ENCODE results near the gene FAT3. TPM values are rescaled to one million over a fixed set of nuclear protein-coding genes. Genes with fewer than 3 reads are reported as not detected.
A peak's percentile ranks its signal among the peaks of the same experiment; 100 is the strongest.

FAT3 gene
- total RNA-seq, result under 1 TPM; 0.06 to 0.73 TPM
- long read RNA-seq, result 0 reads

DNA sequence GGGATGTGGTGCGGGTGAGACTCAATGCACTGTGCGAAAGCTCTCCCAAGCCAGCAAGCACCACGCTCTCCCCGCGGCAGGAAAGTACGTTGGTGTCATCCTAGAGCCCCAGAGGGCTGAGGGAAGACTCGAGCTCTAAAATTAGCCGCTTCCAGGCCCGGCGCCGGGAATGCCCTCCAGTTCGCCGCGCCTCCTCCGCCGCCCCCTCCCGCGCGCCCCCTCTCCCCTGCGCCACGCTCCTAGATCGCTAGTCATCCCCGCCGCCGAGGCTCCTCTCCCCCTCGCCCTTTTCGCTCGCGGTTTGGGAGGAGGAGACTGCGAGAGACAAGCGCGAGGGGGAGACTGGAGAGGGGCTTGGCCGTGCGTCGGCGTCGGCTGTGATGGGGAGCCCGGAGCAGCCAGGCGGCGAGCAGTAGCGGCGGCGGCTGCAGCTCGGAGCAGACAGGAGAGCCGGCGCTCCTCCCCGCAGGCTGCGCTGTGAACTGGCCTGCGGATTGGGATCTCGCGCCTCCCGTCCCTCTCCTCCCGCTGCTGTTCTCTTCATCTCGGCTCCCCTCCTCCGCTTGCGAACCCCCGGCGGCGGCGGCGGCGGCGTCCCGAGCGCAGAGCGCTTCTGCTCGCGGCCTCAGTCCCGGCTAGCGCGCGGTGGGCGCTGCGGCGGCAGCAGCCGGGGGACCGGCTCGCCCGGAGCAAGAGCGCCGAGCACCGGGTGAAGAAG is at the start of gene FAT3:
FAT3 (plus strand) TSS at position 412 of the 718 bp plus-strand sequence. CDS start 127,295 bp downstream, outside the sequence.
- intact Hi-C loops (cut with DNase I, micrococcal nuclease), result no loop called here
- peak in 1 of 2 donors; percentile 5 for DNase-seq

DNA sequence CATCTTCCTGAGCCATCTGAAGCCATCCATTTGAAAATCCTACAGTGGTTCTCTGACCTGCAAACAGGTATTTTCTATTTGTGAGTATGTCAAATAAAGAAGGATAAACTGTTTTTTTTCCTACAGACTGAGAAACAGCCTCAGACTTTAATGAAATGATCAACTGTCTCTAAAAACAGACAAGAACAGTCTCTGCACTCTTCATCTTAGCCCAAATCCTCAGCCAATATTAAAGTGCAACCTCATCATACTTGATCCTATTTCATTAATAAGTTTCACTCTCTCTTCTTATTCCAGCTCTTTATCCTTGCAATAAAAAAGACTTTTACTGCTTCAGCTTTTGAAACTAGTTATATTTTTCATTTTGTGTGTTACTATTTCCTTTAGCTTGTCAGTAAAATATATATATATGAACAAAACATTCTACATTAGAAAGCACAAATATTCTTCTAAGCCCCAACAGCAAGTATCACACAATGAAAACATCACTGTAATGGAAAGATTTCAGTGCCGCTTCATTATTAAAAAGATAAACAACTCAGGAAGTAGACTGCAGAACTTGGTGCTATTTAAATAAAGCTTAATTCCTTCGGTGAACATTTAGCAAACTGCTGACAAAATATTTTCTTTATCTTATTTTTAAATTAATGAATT is 45.5 kb upstream of the FAT3 start:
- DNase-seq (no peak), ATAC-seq (no peak)
- intact Hi-C loops (cut with DNase I, micrococcal nuclease), result no loop called here

More for the DNA sequence above, at the start of gene FAT3:
- ATAC-seq, result no peak

DNA sequence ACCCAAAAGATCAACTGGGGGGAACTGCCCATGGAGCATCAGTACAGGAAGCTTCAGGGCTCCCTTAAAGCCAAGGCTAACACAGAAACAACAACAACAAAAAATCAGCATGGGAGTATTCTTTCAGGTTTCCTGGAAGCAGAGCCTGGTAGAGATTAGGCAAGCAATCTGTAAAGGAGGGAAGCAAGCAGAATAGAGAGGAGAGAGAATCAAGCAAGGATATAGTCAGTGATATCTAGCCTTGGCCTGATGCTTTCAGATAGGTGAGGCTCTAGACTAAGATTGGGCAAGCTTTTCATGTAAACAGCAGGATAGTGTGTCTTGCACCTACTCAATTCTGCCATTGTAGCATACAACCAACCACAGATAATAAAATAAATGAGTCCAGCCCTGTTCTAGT is 44.4 kb upstream of the FAT3 start:
- intact Hi-C loops (cut with DNase I, micrococcal nuclease), result no loop called here
- ATAC-seq (no peak), DNase-seq (no peak)

DNA sequence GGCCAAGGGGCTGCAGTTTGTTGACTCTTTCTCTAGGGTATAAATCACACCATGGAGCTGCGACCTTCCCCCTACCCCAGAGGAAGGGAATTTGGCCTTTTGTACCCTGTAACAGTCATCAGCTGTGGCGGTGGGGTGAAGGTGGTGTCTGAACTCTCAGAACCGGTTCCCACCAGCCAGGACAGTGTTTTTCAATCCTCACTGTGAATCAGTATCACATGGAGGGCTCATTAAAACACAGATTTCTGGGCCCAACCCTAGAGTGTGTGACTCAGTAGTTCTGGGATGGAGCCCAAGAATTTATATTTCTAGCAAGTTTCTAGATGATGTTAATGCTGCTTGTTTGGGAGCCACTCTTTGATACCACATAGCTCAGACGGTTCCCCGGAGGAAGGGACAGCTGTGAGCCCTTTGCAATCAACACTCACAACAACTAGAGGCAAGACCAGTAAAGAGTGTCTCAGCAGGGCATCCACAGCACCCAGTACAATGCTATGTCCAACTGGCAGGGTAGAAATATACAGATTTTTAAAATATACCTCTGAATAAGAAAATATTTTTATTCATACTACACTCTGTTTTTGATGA is 43.9 kb upstream of the FAT3 start:
- intact Hi-C loops (cut with DNase I, micrococcal nuclease), result no loop called here
- ATAC-seq (no peak), DNase-seq (no peak)

DNA sequence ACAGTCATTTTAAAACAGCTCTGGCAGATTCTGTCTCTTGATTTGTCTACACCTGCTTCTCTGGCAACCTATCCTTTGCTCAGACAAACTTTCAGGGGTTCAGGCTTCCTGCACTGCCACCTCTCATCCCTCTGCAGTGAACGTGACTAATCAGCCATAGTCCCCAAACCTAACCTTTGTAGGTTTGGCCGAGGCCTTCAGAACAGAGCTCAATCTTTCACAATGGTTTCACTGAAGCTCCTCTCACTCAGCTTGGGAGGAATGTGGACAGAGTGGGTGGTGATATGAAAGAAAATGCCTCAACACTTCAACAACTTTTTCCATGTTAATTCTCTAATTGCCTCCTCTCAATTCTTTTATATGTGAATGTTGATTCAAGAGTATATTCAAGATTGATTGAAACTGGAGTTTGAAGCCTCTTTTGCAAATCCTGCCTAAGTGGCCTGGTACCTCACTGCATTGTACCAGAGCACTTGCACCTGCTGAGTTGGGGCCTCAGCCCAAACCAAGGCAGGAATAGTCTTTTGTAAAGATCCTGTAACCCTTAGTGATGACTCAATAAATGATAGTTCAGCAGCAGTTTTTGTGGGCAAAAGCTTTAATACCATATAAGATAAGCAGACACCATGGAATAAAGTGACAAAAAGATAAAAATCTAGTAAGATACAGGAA is 33.9 kb upstream of the FAT3 start:
- DNase-seq, result no peak
- no peak for ATAC-seq
- intact Hi-C loops (cut with DNase I, micrococcal nuclease), result no loop called here

DNA sequence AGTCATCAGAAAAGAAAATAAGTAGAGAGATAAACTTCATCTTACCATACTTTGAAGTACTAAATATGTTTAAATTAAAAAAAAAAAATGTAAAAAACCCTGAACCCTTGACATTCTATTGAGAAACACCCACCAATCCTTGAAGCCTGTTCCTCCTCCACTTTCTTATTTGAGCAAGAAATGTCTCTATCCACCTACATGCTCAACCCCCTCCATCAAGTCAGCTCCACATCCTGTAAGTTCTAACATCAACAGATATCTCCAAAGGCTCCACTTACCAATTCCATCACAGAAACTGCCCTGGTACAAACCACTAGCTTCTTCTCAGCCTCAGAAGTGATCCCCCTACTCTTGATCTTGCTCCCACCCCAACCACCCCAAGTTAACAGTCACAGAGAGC is 32.5 kb upstream of the FAT3 start:
- DNase-seq (no peak), ATAC-seq (no peak)
- intact Hi-C loops (cut with DNase I, micrococcal nuclease), result no loop called here

DNA sequence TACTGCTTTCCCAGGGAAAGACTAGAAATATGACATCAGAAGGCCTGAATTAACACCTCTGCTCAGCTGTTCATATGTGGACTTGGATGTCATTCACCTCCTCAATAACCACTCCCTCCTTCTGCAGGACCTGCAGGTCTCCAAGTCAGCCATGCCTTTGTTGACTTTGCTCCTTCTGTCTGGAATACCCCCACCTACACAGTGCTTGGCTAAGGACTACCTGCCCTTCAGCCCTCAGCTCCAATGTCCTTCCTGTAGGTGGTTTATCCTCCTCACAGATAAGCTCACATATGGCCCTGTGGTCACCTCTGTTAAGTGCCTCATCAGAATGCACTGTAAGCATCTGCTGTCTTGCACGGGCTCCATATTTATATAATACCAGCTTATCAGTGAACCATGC is 26.4 kb upstream of the FAT3 start:
- intact Hi-C loops (cut with DNase I, micrococcal nuclease), result no loop called here
- ATAC-seq (peak; percentile 65), DNase-seq (no peak)

DNA sequence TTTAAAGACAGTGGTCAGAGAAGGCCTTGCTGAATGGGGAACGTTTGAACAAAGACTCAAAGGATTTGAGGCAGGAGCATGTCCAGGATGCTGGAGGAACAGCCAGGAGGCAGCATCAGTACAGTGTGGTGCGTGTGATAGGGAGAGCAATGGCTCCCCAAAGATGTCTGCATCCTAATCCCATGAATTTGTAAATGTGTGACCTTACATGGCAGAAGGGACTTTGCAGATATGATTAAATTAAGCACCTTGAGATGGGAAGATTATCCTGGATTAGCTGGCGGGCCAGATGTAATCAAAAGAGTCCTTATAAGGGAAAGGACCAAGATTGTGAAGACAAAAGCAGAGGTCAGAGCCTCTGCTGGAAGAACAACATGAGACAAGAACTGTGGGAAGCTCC is 24.6 kb upstream of the FAT3 start:
- DNase-seq (no peak), ATAC-seq (no peak)
- intact Hi-C loops (cut with DNase I, micrococcal nuclease), result no loop called here

DNA sequence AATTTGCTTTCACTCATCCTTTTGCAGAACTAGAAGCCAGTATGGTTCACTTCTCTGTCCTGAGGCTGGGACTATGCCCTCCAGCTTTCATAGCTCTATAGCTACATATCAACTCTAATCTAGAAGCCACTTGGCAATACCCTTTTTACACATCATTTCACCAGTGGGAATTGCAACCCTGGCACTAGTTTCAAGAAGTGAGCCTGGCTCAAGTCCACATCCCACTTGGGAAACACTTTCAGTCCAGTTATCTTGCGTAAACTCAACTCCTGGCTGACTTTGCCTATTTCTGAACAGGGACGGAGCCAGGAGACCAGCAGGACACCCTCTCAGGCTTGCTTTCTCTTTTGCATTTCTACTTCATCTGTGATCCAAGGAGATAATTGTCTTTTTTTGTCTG is 19.9 kb upstream of the FAT3 start:
- intact Hi-C loops (cut with DNase I, micrococcal nuclease), result no loop called here
- DNase-seq, result no peak
- ATAC-seq, result no peak

DNA sequence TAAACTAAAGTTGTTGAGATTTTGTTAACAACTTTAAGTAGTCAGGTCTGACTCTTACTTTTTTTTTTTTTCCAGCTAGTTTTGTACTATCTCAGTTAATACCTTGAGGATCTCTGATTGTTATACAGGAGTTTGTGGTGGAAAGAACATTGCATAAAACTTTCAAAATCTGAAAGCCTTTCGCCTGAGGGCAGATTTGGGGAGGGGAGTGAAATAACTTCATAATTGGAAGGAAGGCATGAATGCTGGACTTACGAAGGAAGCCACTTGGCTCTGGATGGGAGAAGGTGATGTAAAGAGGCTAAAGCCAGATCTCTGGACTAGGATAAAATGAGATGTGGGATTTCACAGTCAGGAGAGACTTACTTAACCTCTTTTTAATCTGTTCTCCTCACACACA is 18.2 kb upstream of the FAT3 start:
- intact Hi-C loops (cut with DNase I, micrococcal nuclease), result no loop called here
- no peak for DNase-seq
- ATAC-seq, result no peak

DNA sequence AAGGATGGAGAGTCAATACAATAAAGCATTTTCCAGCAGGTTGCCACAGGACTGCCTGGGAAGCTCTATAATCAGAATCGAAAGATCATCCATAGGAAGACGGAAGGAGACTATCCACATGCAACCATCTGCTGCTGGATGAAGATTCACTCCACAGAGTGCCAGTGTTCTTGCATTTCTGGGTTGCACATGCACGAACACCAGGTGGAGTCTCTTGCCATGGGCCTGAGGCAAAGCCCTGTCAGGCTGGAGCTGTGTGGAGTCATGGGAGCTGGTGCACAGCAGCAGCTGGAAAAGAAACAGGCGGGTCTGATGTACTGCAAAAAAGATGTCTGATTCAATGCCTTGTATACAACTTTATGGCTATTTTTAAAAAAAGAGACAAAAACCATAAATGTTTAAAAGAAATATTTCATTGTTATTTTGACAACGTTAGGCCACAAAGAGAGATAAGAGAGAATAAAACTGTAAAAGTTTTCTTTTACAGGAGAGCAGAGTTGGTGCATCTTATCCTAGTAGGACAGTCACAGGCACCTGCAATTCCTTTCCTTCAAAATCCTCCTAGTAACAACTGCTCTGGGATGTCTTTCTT is 12.9 kb upstream of the FAT3 start:
- DNase-seq, result peak in 1 of 2 donors; percentile 28
- ATAC-seq, result peak; percentile 74
- intact Hi-C loops (cut with DNase I, micrococcal nuclease), result no loop called here

DNA sequence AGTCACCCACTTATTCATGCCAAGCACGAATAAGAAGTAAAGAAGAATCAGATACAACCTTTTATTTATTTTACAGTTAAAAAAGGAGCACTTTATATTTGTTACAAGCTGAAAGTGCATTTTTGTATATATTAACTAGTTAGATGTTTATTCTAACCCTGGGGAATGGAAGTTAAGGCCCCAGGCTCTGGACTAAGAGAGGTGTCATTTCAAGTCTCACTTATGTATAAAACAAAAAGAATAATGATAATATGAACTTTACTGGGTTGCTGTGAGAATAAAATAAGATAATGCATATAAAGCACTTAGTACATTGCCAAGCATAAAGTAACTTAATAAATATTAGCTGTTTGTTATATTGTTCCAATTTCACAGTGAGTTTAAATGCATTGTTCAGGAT is 12.1 kb upstream of the FAT3 start:
- intact Hi-C loops (cut with DNase I, micrococcal nuclease), result no loop called here
- ATAC-seq (no peak), DNase-seq (no peak)

DNA sequence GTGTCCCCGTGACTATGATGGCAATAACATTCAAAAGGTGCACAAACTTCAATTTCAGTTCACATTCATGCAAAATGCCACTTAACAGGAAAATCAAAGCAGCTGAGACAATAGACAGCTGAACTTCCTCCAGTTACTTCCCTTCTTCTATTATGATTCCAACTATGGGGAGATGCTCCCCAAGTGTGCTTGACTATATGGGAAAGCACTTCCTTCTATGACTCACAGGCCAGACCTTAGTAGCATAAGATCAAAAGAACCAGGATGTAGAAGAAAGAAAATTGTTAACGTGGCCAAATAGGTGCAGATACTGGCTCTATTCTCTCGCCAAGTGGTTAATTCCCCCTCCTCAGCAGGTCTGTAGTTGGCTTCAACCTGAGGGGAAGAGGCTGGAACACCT is 7.8 kb upstream of the FAT3 start:
- peak; percentile 27 for ATAC-seq
- no peak for DNase-seq
- intact Hi-C loops (cut with DNase I, micrococcal nuclease), result no loop called here

DNA sequence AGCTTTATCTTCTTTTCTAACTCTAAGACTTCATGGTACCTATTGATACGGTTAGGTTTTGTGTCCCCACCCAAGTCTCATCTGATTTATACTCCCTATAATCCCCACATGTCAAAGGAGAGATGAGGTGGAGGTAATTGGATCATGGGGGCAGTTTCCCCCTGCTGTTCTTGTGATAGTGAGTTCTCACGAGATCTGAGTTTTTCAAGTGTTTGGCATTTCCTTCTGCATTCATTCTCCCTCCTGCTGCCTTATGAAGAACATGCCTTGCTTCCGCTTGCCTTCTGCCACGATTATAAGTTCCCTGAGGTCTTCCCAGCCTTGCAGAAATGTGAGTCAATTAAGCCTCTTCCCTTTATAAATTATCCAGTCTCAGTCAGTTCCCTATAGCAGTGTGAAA is 5.1 kb upstream of the FAT3 start:
- DNase-seq (no peak), ATAC-seq (no peak)
- intact Hi-C loops (cut with DNase I, micrococcal nuclease), result no loop called here

DNA sequence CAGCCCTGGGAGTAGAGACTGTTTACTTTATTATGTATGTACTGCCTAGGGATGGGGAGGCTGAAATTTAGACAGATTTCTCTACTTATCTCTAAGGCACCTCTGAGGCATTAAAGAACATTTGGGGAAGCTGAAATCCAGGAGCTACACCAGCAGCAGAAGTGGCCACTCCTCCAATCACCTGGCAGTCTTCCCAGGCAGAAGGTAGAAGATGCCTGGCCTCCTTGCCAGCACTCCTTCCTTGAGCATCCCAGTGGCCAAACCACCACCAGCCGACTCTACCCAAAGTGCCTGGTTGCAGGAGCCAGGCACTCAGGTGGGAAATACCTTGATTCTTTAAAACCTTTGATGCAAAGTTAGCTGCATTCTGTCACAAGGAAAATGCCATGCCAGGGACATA is 1.9 kb upstream of the FAT3 start:
- no peak for DNase-seq
- ATAC-seq, result no peak
- intact Hi-C loops (cut with DNase I, micrococcal nuclease), result no loop called here

DNA sequence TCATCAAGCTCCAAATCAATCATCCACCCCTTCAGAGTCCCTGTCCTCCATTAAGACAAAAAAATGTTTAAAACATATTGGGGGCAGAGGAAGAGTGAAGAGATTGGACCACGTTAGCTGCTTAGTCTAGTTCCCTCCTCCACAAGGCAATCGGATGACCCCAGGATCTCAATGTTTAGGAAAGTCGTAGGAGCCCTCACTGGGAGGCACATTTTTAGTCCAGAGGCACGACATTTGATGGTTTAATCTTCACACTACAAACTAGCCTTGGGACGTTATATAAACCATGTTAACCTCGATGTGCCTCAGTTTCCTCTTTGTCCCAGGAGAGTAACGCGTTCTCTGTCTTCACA is 588 bp upstream of the FAT3 start:
- no peak for DNase-seq
- intact Hi-C loops (cut with DNase I, micrococcal nuclease), result no loop called here
- ATAC-seq, result no peak

DNA sequence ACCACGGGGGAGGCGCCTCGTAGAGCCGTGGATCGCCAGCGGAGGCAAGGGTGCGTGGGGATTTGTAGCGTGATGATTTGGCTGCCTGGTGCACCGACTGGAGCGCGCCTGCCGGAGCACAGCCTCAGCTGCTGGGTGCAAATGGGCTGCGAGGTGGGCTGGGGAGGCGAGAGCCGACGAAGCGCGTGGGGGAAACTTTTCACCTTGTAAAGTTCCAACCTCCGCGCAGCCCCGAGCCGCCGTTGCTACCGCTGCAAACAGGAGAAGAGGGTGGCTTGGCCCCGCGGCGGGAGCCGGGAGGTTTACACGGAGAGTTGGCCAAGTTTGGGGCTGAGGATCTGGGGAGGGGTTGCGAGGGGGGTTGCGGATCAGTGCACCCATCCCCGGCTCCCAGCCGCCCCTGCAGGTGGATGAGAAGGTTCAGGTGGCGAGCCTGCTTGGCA is 528 bp downstream of the FAT3 start:
- ATAC-seq, result no peak
- DNase-seq, result no peak
- intact Hi-C loops (cut with DNase I, micrococcal nuclease), result no loop called here

DNA sequence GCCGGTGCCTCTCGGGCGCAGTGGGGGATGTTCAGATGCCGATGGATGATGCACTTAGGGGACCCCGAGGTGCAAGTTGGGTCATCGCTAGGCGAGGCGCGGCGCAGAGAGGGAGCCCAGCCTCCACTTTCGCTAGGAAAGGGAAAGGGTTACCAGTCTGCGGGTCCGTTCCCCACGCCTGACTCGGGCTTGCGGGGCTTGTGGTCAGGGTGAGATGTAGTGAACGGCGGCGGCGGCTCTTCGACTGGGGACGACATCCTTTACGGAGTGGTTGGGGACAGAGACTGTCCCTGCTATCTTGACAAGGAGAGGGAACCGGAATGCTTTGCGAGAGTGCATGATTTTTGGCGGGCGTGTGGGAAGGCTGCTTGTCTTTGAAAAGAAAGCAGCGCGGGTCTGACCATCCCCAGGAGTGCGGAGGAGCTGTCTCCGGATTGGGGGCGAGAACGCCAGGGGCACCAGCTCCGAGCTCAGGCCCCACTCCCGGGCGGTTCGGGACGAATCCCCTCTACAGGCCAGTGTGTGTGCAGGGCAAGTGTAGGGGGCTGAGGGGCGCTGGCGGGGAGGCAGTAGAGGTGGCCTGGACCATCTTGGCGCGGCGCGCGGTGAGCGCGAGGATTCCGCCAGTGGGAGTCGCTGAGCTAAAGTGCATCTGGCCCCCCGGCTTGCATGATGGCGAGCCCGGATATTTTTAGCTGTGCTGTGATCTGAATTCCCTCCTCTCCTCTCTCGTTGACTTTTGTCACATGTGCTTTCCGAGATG is 1.1 kb downstream of the FAT3 start:
- intact Hi-C loops (cut with DNase I, micrococcal nuclease), result no loop called here
- no peak for ATAC-seq
- DNase-seq, result no peak
